GM18511 (cell line): ENCODE data around the gene CRYBB1.

Experiments
- ATAC-seq: cut with Tn5 transposase; IDR thresholded peaks from one replicate; pipeline ENCODE4 v1.9.1; 2021; ENCODE audit warnings: mild to moderate bottlenecking, moderate library complexity; ENCODE audit not compliant: unreplicated experiment

The CRYBB1 gene

GRCh38 chr22:26559961-26560575 lies 57.8 kb downstream of the CRYBB1 start:
- no peak for ATAC-seq

DNA sequence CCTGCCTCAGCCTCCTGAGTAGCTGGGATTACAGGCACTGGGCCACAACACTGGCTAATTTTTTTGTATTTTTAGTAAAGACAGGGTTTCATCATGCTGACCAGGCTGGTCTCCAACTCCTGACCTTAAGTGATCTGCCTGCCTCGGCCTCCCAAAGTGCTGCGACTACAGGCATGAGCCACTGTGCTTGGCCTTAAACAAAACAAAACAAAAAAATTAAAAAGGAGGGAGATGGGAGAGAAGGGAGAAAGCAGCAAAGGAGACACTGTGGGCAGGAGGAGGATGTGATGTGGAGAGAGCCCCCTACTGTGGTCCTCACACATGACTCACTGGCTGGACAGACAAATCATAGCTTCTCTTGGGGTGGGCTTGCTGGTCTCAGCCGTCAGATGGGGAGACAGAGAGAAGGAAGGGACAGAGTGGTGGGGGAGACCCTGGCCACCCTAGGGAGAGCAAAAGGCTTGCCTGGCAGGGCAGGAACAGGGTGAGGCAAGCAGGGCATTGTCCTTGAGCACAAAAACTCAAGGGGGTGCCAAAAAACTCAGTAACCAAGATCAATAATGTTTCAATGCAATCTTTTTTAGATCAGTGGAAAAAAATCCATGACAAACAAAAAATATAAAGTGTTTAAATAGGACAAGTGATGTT lies 59.5 kb downstream of the CRYBB1 start:
- no peak for ATAC-seq

DNA sequence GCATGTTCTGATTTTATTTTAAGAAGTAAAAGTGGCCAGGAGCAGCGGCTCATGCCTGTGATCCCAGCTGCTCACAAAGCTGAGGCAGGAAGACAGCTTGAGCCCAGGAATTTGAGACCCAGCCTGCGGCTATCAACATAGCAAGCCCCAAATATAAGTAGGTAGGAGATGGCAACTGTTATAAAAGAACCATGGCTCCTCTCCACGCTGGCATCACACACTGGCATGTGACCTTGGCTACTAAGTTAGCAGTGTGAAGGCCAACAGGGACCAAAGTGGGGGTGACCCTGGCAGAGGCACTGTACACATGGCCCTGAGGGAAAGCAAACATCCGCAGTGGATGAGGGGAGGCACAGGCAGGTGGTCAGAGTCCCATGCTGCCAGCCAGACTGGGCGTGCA lies 60.9 kb downstream of the CRYBB1 start:
- ATAC-seq: no peak

GRCh38 chr22:26555478-26555877 lies 62.3 kb downstream of the CRYBB1 start:
- no peak for ATAC-seq

DNA sequence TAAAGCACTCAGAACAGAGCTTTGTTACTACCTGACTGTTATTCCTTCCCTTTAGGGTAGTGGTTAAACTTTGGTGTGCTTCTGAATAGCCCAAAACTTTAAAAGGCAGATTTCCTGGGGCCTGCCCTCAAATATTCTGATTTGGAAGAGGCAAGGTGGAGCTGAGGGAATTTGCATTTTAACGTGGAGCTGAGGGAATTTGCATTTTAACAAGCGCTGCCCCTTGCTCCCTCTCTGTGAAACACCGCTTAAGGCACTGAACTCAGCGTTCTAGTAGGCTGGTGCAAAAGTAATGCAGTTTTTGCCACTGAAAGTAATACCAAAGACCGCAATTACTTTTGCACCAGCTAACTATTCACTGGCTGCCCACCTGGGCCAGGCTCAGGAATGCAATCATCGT lies 62.9 kb downstream of the CRYBB1 start:
- ATAC-seq: no peak

DNA sequence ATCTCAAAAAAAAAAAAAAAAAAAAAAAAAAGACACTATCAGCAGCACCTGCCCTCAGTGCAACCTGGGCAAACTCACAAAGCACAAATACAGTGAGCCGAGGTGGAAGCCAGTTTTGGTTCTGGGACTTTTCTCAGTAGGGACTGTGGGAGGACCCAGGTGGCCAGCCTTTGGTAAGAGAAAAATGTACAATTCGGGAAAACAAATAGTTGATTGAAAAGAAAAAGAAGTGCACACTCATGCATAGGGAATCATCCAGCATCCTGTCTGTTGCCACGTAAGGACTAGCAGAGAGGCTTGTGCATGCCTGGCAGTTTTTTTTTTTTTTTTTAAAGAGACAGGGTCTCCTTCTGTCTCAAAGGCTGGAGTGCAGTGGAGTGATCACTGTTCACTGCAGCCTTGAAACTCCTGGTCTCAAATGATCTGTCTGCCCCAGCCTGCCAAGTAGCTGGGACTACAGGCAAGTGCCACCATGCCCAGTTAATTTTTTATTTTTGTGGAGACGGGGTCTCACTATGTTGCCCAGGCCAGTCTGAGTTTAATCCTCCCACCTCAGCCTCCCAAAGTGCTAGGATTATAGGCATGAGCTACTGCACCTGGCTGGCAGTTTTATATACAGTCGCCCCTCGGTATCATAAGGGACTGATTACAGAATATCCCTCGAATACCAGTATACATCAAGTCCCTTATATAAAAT lies 64.6 kb downstream of the CRYBB1 start:
- no peak for ATAC-seq

- no peak for ATAC-seq
These were observed 65.4 kb downstream of the CRYBB1 start for GRCh38 chr22:26552466-26552865.

GRCh38 chr22:26551568-26551967 lies 66.3 kb downstream of the CRYBB1 start:
- no peak for ATAC-seq

DNA sequence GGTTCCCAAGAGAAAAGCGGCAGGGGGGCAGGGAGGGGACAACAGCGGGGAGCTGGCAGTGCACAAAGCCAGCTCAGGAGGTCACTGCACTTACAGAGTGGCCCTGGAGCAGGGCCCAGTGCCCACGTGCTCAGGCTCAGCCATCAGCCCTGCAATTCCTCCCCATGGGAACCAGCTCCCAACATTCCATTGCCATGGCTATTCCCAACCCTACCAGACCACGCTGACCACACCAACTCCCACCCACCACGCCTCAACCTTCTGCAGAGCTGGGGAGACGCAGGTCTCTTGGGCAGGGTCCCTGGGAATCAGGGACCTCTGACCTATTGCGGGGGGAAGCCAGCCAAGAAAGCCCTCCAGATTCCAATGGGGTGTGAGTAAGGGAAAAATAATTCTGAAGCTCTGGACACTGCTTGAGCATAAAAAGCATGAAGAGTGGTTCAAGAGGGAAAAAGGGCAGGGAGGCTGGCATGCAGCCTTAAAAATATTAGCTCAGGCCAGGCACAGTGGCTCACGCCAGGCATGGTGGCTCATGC lies 67.3 kb downstream of the CRYBB1 start:
- no peak for ATAC-seq

DNA sequence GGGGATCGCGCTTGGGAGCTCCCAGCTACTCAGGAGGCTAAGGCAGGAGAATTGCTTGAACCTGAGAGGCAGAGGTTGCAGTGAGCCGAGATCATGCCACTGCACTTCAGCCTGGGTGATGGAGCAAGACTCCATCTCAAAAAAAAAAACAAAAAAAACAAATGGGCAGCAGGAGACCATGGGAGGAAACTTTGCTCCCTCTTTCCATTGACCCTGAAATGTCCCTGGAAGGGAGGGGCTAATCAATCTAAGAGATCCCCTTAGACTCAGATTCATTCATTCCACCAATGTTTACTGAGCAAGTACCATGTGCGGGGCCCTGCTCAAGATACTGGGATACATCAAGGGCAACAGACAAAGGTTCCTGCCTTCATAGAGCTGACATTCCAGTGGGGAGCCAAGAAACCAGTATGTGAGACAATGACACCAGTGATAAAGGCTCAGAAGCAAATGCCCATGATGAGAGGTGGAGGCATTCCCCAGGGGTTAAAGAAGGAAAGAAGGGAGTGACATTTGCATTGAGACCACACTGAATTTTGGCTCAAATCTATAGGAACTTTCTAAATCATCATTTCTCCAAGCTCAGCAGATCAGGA lies 67.8 kb downstream of the CRYBB1 start:
- ATAC-seq: no peak
